Left lobe of liver (tissue), 2 donors: ENCODE data around the gene CNTN4. TPM values are rescaled to one million over a fixed set of nuclear protein-coding genes. Genes with fewer than 3 reads are reported as not detected.

Experiments used
- ATAC-seq: fragments of 200-7000 bp; cut with Tn5 transposase; one replicate; pipeline ENCODE4 v1.9.1; 2020; ENCODE audit warnings: mild to moderate bottlenecking, moderate library complexity
- DNase-seq: peaks from one replicate; pipeline ENCODE4 v3.0.0-alpha.2; 2020; ENCODE audit warnings: low spot score
- total RNA-seq: library from RNA; stranded (reverse); gene quantifications from one replicate; pipeline ENCODE4 v1.2.1, GENCODE V29; 2021
- donor health status: DM: no; HTN: no; CAD: no; lungs with moderate emphysema.
- donor health status: DM: no; HTN: yes; CAD: no.

The CNTN4 gene
- total RNA-seq, 1 donor from 2014 or later: 3.3 TPM

- ATAC-seq (no peak), DNase-seq (no peak)
These were observed 163.1 kb downstream of the CNTN4 start for GRCh38 chr3:2261747-2262146.

- DNase-seq: no peak
- no peak for ATAC-seq
These were observed 163.5 kb downstream of the CNTN4 start for GRCh38 chr3:2262204-2262603.

GRCh38 chr3:2266606-2267005 is 167.9 kb downstream of the CNTN4 start:
- no peak for ATAC-seq

GRCh38 chr3:2268779-2269178 is 170.1 kb downstream of the CNTN4 start:
- ATAC-seq: no peak
- DNase-seq: no peak

More at GRCh38 chr3:2266606-2267005, 167.9 kb downstream of the CNTN4 start:
- no peak for DNase-seq

GRCh38 chr3:2274526-2274925 is 175.9 kb downstream of the CNTN4 start:
- no peak for ATAC-seq
- DNase-seq: no peak

GRCh38 chr3:2283818-2284217 is 185.2 kb downstream of the CNTN4 start:
- ATAC-seq: no peak
- DNase-seq: no peak

GRCh38 chr3:2300938-2301337 is 202.3 kb downstream of the CNTN4 start:
- no peak for ATAC-seq
- no peak for DNase-seq

GRCh38 chr3:2301361-2301760 is 202.7 kb downstream of the CNTN4 start:
- DNase-seq: no peak

GRCh38 chr3:2303566-2303965 is 204.9 kb downstream of the CNTN4 start:
- ATAC-seq (peak; percentile 31), DNase-seq (no peak)

More at GRCh38 chr3:2301361-2301760, 202.7 kb downstream of the CNTN4 start:
- ATAC-seq: no peak

GRCh38 chr3:2311022-2311421 is 212.4 kb downstream of the CNTN4 start:
- no peak for ATAC-seq

GRCh38 chr3:2317521-2317920 is 218.9 kb downstream of the CNTN4 start:
- no peak for DNase-seq
- ATAC-seq: no peak

More at GRCh38 chr3:2311022-2311421, 212.4 kb downstream of the CNTN4 start:
- no peak for DNase-seq

GRCh38 chr3:2334921-2335320 is 236.3 kb downstream of the CNTN4 start:
- no peak for ATAC-seq

GRCh38 chr3:2343031-2343682 is 244.5 kb downstream of the CNTN4 start:
- DNase-seq (no peak), ATAC-seq (no peak)

More at GRCh38 chr3:2334921-2335320, 236.3 kb downstream of the CNTN4 start:
- DNase-seq: no peak

- no peak for DNase-seq
- ATAC-seq: no peak
These were observed 253.6 kb downstream of the CNTN4 start for GRCh38 chr3:2352134-2352762.

- ATAC-seq: no peak
These were observed 256.0 kb downstream of the CNTN4 start for GRCh38 chr3:2354702-2355101.

GRCh38 chr3:2356298-2356950 is 257.8 kb downstream of the CNTN4 start:
- DNase-seq: no peak
- ATAC-seq: no peak

More at GRCh38 chr3:2354702-2355101, 256.0 kb downstream of the CNTN4 start:
- DNase-seq: no peak

GRCh38 chr3:2360815-2361214 is 262.1 kb downstream of the CNTN4 start:
- no peak for ATAC-seq
- no peak for DNase-seq

- DNase-seq: no peak
These were observed 263.5 kb downstream of the CNTN4 start for GRCh38 chr3:2362122-2362521.

GRCh38 chr3:2363854-2364253 is 265.2 kb downstream of the CNTN4 start:
- DNase-seq (no peak), ATAC-seq (no peak)

More at GRCh38 chr3:2362122-2362521, 263.5 kb downstream of the CNTN4 start:
- ATAC-seq: no peak

GRCh38 chr3:2370317-2370716 is 271.7 kb downstream of the CNTN4 start:
- ATAC-seq: no peak
- no peak for DNase-seq

- ATAC-seq (no peak), DNase-seq (no peak)
These were observed 273.6 kb downstream of the CNTN4 start for GRCh38 chr3:2372306-2372705.

- ATAC-seq (no peak), DNase-seq (no peak)
These were observed 276.7 kb downstream of the CNTN4 start for GRCh38 chr3:2375376-2375775.
